Prostate gland (tissue), 2 donors: ENCODE measurements around the gene TIMM23.

Experiments used
- POLR2A ChIP-seq: fragments of 450-650 bp; IDR thresholded peaks from one replicate; pipeline ENCODE4 v1.6.1; 2016; ENCODE audit warnings: antibody characterized with exemption, mild to moderate bottlenecking
- TF ChIP-seq, protein P1 (sequence below), 4 experiments: fragments of 200-600 bp in 2 of 4; fragments of 450-650 bp in 2 of 4; sonication (generic) in 2 of 4; IDR thresholded peaks; 1 replicate in 3 of 4; 2 replicates in 1 of 4; pipeline ENCODE4 v1.5.1; 2016 to 2019; ENCODE audit warnings: antibody characterized with exemption in 4 of 4, mild to moderate bottlenecking in 2 of 4, moderate library complexity in 2 of 4

DNA sequence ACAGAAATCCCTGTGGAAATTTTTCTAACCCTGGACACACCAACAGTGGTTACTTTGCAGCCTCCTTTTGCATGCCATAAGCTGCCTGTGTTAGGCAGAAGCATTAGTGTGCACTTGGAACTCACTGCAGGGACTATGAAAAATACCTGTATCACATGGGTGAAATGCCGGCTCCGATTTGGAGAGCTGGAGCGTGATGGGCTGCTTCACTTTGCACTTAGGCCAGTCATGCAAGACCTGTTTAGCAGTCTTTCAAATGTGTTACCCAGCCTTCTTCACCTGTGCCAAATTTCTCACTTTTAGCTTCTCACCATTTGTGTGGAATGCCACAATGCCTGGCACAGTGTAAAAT is 46.9 kb downstream of the TIMM23 start:
- TF ChIP-seq, protein P1, sequence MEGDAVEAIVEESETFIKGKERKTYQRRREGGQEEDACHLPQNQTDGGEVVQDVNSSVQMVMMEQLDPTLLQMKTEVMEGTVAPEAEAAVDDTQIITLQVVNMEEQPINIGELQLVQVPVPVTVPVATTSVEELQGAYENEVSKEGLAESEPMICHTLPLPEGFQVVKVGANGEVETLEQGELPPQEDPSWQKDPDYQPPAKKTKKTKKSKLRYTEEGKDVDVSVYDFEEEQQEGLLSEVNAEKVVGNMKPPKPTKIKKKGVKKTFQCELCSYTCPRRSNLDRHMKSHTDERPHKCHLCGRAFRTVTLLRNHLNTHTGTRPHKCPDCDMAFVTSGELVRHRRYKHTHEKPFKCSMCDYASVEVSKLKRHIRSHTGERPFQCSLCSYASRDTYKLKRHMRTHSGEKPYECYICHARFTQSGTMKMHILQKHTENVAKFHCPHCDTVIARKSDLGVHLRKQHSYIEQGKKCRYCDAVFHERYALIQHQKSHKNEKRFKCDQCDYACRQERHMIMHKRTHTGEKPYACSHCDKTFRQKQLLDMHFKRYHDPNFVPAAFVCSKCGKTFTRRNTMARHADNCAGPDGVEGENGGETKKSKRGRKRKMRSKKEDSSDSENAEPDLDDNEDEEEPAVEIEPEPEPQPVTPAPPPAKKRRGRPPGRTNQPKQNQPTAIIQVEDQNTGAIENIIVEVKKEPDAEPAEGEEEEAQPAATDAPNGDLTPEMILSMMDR (IDR thresholded peaks at IDR 0.05): no peak
- TF ChIP-seq POLR2A: no peak
